ENCODE measurements around the gene SHH.

DNA sequence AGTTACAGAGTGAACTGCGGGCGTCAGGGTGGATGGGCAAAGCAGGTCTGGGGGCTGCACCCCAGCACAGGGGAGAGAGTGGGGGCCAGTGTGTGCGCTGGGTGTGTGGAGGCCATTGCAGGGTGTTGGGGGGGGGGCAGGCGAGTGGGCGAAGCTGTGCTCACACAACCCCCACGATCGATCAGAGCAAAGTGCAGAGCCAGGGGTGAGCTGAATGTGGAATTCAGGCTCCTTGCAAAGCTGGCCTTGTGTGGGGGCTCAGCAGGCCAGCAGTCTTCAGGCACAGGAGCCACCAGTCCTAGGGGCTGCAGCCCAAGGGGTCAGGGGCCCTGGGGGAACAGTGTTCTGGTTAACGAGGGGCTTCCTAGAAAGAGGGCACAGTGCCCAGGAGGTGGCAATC, 862 bp upstream of the SHH start:
- TF ChIP-seq CTCF (IDR thresholded peaks at IDR 0.05) = no peak
- no peak for TF ChIP-seq POLR2A (IDR thresholded peaks at IDR 0.05)
